Fibroblast of skin of left quadriceps (primary cell): ENCODE results near the gene CCDC9.
A peak's percentile ranks its signal among the peaks of the same experiment; 100 is the strongest.

Experiments
- DNase-seq, 2 experiments: peaks; one replicate each; pipeline ENCODE4 v3.0.0-alpha.2; 2013; ENCODE audit warnings: low read depth in 2 of 2

The CCDC9 gene

DNA sequence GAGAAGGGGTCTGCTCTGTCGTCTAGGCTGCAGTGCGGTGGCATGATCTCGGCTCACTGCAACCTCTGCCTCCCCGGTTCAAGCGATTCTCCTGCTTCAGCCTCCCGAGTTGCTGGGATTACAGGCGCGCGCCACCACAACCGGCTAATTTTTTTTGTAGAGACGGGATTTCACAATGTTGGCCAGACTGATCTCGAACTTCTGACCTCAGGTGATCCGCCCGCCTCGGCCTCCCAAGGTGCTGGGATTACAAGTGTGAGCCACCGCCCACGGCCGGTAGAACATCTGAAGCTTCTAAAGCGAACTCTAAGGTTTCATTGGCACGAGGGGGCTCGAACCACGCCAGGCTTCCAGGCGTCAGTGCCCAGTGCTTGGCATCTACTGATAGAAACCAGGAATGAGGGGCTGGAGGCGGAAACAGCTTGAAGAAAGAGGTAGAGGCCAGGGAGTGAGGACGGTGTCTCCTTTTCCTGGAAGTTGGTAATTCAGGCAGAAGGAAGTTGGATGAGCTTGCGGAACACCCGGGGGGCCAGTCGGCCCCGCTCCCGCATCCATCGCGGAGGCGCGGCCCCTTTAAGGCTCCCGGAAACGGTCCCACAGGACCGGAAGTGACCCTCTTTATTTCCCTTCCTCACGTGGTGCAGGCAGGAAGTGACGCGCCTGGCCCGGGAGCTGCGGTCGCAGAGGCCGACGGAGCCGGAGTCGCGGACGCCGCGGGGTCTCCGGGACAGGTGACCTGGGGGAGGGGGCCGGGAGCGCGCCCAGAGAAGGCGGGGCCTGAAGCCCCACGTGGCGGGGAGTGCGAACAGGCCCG is at the start of gene CCDC9:
Gene CCDC9 (plus strand): TSS at position 647 of the 814 bp plus-strand sequence. CDS start 1,876 bp downstream, outside the sequence.
- peak; percentile 91 to 92 for DNase-seq

DNA sequence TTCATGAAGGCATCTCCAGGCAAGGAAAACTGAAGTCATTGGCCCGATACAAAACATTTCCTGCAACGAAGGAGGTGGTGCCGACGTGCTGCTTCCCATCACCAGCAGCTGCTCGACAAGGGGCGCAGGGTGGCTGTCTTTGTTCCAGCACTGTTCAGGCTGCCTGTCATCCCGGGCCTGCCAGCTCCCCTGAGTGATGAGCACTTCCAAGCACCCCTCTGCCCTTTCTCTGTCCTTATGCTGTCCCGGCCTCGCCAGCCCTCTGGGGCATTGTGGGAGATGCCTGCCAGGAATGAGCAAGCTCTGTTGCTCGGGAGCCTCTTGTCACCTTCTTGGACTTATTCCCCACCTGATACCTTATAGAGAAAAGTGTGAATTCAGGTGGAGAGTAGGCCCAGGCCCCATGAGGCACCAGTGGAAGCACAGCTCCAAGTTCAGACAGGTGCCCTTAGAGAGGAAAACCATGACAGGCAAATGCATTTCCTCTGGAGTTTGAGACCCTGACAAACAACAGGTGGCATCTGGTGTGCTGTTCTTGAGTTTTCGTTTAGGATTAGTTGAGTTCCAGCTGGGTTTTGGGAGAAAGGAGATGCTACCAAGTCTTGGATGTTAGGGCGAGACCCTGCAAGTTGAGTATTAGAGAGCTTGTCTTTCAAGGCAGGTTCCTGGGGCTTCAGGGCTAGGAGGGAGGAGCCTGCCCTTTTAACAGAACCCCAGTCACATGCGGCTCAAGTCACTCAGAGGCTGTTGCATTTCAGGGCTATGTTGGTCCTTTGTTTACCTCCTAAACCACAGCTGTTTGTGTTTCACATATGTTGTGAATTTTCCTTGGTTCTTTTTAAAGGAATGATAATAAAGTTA is 46.8 kb upstream of the CCDC9 start:
- DNase-seq: no peak

DNA sequence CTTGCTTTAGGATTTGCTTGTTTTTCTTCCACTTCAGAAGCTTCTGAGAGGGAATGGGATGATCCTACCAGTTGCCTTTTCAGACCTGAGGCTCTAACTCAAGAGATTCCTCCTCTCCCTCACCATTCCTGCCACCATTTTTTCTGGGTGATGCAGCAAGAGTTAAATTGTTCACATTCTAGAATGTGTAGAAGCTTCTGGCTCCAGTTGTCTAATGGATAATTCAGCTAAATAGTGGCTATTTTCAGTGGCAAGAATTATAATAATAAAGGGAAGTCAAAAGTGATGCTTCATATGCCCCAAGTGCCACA is 46.2 kb upstream of the CCDC9 start:
- DNase-seq: no peak

DNA sequence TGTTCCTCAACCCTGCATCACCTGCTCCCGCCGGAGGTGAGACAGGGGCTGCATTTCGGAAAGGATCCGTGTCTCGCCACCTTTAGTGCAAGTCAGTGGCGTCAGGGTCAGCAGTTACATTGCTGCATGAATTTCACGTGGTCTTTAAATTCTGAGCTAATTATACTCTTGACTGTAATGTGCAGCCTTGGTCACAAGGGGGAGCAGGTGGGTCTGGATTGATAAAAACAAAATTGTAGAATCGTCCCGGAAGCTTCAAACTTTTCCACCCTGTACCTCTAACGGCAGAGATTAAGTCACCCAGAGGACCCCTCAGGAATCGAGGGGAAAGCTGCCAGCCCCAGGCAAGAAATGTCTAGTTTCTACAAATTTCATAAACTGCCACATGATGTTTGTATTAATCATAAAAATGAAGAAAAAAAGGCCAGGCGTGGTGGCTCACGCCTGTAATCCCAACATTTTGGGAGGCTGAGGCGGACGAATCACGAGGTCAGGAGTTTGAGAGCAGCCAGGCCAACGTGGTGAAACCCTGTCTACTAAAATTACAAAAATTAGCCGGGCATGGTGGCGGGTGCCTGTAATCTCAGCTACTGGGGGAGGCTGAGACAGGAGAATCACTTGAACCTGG is 45.5 kb upstream of the CCDC9 start:
- peak; percentile 72 for DNase-seq

DNA sequence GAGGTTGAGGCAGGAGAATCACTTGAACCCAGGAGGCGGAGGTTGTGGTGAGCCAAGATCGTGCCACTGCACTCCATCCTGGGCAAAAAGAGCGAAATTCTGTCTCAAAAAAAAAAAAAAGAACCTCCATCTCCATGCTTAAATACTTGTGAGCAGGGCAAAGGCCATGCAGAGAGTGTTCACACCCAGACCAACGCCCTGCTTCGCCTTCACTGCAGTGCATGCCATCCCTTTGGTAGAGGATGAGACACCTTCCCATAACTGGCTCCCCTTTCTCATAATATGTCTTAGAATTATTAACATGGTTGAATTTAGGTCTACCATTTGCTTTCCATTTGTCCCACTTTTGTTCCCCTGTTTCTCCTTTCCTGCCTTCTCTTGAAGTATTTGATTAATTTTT is 40.7 kb upstream of the CCDC9 start:
- DNase-seq: no peak

DNA sequence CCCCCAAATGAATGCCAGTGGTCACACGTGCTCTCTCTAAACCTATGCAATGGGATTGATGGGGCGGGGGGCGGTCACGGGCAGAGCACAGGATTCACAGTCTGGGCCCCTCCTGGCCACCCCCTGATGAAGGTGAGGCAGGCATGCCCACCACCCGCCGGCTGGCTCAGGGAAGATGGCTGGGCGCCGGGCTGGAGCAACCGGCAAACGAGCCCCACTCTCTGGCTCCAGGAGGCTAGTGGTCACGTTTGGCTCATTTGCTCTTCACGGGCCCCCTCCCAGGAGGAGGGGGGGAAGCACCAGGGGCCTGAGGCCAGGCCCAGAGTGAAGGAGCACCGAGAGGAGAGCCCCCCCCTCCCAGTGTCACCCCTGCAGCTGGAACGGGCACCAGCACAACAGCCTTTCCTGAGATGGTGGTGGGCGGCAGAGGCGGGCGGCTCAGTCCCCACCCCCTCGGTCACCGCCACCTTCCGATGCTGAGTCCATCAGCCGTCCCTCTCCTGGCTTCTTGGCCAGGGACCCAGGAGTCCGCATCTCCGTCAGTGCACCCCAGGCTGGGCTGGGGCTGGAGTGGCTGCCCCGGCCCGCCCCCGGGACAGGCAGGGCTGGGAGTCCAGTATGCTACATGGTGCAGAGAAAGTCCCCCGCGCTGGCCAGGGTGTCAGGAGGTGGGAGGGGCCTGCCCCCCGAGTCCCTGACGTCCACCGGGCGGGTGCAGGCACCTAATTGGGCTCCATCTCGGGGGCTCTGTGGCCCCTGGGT is 35.1 kb upstream of the CCDC9 start:
- no peak for DNase-seq

DNA sequence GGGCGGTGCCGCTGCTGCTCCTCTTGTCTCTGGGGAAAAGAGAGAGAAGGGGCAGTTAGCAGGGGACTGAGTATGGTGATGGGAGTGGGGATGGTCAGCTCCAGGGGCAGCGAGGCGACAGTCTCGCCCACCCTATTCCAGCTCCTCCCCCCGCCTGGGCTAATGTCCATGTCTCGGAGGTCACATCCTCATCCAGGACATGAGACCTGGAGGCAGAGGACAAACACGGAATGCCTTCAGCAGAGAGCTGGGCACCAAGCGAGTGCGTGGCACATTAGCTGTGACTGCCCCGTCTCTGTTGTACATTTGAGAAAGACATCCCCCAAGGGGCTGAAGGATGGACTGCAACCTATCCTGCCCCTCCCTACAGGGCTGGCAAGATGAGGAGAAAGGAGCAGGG is 34.4 kb upstream of the CCDC9 start:
- DNase-seq: no peak

DNA sequence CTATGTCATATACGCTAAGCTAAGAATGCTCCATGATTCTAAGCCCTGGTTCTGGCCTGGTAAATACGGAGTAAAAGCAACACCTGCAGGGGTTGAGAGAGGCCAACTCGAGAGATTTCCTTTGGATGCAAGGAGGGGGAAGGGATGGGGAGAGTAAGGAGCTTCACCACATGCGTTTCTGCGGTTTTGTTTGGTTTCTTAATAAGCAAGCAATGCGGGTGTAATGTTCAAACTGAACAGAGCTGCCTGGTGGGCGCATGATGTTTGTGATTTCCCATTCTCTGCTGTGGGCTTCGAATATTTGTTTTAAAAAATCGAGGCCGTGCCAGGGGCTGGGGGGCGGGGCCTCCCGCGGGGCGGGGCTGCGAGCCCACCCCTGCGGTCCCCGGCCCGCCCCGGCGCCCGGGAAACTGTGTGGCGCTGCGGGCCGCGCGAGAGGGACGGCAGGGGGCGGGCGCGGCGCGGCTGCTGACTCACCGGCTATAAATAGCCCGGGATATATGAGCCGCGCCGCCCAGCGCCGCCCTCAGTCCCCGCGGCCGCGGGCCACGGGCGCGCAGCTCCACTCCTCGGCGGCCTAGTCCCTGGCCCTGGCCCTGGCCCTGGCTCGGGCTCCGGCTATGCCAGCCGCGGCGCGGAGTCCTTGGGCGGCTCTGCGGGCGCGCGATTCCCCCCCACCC is 30.4 kb upstream of the CCDC9 start:
- DNase-seq: peak; percentile 80 to 83

DNA sequence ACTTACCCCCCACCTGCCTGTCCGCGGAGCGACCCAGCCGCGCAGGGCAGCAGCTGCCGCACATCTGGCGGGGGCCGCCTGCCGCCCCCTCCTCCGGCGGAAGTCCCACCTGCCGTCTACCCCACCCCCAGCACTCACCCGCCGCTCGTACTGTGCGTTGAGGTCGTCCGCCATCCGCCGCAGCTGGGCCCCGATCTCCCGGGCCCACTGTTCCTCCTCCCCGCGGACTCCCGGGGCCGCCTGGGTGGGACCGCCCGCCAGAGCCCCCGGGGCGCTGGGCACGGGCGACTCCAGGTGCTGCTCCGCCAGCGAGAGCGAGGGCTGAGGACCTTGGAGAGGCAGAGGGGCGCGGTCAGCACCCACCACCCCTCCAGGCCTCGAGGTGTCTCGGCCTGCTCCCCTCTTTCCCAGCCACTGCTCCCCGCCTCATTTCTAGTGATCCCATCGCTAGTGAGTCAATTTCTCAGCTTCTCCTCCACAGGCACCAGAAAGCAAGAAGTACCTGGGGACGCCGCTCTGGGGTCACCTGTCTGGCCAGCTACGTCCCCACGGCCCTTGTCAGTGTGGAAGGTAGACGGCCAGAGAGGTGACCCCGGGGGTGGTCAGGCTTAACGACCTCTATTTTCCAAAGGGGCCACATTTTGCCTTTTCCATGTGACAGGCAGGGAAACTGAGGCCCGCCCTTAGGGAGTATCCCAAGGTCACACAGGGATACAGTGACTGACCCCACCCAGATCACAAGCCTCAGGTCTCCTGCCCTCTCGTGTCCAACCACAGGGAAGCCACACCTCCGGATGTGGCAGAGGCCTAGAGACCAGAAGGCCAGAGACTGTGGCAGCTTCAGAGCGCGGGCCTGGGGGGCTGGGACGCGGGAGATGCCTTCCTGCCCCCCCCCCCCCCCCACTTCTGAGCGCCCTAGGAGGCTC is 29.6 kb upstream of the CCDC9 start:
- DNase-seq: no peak

DNA sequence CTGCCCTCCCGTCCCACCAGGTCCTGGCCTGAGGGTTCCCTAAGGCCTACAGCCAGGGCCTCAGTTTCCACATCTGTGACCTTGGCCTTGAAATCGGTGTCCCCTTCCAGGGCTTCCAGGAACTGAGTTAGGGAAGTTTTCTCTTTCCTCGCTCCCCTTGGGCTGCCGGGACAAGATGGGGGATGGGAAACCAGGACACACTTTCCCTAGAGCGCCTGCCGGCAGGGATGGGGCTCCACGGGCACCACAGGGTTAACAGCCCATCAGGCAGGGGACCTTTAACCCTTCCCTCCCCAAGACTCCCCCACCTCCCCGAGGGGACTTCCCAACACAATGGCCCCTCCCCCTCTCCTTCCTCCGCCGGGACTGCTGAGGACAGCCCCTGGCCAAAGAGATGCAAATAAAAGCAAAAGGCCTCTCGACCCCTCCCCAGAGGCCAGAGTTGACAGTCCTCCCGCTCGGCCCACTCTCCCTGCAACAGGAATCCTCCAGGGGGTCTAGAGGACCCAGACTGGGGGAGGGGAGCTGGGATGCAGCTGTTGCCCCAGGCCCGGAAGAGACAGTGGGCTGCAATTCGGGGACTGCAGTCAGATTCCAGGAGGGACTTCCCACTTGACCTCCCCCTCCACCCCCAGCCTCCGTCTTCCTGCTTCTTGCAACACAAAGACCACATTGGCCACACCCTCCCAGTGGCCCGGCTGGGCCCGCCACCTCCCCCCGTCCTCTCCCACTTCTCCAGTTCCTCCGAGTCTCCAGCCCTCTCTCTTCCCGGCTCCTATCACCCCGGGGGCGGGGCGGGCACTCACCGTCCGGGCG is 28.8 kb upstream of the CCDC9 start:
- peak; percentile 82 to 84 for DNase-seq

DNA sequence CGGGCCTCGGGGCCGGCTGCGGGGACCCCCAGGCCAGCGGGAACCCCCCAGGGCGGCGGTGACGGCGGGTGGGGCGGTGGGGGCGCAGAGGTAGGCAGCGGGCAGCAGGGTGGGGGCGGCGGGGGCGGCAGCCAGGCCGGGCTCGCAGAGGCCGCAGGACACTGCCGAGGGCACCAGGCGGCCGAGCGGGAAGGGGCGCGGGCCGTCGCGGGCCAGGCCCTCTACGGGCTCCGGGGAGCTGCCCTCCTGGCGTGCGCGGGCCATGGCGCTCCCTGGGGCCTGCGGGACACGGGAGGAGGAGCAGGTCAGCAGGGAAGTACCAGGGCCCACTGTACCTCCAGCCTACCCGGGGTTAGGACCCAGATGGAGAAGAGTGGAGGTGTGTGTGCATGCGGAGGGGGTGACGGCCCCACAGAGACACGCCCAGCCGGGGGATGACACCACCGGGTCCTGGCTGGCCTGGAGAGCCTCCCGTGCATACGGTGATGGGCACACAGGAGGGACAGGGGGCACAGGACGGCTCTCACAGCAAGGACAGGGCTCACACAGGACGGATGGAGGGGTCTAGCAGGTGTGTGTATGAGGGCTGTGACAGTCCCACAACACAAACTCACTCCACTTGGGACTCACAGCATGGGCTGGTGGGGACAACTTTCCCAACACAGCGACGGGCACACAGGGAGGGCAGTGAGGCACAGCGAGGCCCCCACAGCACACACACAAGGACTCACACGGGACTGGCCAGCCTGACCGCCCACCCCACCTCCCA is 28.0 kb upstream of the CCDC9 start:
- DNase-seq: no peak

DNA sequence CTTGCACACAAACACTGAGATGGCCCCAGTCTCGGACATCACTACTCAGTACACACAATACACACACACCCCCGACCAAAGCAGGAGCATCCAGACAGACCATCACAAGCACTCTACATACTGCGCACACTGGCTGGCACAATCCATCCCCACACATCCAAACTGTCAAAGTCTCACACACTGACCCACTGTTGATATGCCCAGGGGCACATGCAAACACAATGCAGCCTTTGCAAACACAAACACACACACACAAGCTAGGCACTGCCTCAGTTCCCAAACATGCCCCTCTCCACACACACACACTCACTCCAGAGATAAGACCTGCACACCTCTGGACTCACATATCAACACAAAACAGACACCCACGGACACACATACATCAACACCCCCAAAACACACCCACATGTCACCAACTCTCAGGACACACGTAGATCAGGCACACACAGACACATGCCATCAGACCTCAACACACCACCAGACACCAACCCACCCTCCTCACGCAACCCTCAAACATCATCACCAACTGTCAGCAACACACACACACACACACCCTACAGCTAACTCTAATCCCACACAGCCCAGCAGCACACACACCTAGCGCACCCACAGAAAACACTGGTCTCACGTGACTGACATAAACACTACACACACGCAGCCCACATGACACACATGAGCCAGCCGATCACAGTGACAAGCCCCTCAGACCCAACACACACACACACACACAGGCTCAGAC is 27.2 kb upstream of the CCDC9 start:
- DNase-seq: no peak

DNA sequence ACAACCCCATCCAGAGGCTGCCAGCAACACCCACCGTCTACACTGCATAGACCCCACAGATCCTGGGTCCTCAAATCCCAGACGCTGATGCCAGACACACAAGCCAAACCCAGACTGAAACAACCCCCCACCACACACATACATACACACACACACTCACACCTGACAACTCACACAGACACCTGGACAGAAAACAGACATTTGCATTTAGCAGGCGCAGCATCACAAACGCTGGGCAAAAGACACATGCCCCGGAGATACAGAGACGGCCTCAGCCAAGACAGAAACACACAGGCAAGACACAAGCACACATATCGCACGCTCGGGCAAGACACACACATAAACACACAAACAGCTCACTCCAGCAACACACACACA is 26.7 kb upstream of the CCDC9 start:
- DNase-seq: no peak

DNA sequence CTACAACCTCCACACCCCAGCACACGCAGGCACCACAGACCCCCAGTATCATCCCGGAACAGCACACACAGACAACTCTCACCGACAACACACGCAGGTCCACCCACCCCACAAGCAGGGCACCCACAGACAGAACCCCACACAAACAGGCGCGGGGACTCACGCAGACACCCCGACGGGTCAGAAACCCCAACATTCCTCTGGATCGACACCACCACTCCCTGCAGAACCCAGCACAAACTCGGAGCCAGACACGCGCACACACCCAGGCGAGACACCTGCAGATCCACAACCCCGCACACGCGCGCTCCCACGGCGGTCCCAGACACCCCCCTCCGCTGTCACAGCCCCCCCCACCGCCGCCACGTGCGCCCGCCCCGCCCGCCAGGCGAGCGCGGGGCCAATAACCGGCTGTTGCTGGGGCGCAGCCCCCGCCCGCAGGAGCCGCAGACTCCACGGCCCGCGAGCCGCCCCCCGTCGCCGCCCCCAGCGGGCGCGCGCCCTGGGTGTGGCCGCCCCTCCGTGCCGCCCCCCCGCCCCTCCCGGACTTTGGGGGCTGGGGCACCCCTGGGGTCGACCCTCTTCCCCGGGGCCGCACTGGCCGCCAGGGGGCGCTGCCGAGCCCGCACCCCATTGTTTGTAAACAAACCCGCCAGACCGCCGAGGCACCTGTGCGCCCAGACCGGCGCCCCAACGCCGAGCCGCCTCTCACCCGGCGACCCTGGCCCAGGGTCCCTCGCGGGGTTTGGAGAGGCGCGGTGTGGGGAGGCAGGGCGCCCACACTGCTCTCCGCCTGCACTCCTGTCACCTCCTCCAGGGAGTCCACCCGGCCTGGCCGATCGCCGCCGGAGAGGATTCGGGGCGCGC is 26.0 kb upstream of the CCDC9 start:
- no peak for DNase-seq

DNA sequence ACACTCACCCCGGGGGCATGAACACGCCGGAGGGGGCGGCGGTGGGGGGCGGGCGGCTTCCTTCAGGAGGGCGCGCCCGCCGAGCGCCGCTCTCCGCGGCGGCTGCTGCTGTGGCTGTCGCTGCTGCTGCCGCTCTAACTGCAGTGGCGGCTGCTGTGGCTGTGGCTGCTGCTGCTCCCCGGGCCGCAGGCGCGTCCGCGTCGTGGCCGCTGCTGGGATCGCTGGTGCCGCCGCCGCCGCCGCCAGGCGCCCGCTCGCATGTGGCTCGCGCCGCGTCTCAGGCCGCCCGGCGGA is 25.5 kb upstream of the CCDC9 start, which contains the start of gene BBC3:
Gene BBC3 (minus strand): TSS at position 279 of the 294 bp plus-strand sequence. CDS start 2,768 bp downstream, outside the sequence.
- DNase-seq: no peak

DNA sequence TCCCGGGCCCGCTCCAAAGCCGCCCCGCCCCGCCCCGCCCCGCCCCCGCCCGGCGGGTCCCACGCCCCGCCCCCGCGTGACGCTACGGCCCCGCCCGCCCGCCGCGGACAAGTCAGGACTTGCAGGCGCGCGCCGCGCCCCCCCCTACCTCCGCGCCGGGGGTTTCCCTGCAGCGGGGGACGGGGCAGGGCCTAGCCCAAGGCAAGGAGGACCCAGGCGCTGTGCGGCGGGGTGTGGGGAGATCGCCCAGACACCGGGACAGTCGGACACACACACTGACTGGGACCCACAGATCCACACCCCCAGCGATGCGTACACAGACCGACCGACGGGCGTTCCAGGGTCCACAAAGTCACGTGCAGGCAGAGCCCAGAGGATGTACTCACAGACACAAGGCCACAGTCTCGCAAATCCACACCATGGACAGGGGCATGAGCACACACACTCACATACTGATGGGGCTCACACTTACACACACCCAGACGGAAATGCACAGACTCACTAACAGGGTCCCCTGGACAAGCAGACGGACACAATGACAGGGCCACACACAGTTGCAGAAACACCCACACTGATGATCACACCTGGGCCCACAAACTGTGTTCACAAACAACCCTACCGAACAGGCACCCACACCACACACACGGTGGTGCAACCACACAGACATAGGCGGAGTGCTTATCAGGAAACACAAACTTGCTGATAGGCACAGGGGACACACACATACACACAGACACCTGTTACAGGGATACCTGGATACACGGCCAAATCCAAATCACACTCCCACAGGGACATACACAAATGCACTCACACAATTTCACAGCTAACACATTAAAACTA is 24.9 kb upstream of the CCDC9 start:
- peak; percentile 67 to 72 for DNase-seq
